K562 (cell line): ENCODE measurements around the gene RPS8. TPM values are rescaled to one million over a fixed set of nuclear protein-coding genes. Genes with fewer than 3 reads are reported as not detected.

Experiments used
- ATF2 ChIP-seq: sonication (generic); formaldehyde crosslinking; IDR thresholded peaks from 2 replicates; pipeline ENCODE4 v1.8.1; 2022; ENCODE audit warnings: missing genetic modification reagents
- CHD7 ChIP-seq: fragments of 200-600 bp; sonication (generic); IDR thresholded peaks from one replicate; pipeline ENCODE4 v1.6.1; 2012; ENCODE audit warnings: mild to moderate bottlenecking, low read depth, low read length, inconsistent platforms
- ETS1 ChIP-seq: conservative IDR thresholded peaks from 2 replicates; pipeline ENCODE4 v1.6.1; 2011; ENCODE audit warnings: low read depth, mild to moderate bottlenecking, low read length; ENCODE audit not compliant: control insufficient read depth
- HCFC1 ChIP-seq: IDR thresholded peaks from 2 replicates; pipeline ENCODE4 v1.6.1; 2012; ENCODE audit warnings: low read depth, low read length, improper control_type of control experiment
- ILK ChIP-seq: fragments of 450-650 bp; IDR thresholded peaks from 2 replicates; pipeline ENCODE4 v1.6.1; 2016; ENCODE audit warnings: missing genetic modification characterization, low read depth, mild to moderate bottlenecking, missing compliant biosample characterization, moderate library complexity, borderline replicate concordance
- MIER1 ChIP-seq: fragments of 450-650 bp; IDR thresholded peaks from 2 replicates; pipeline ENCODE4 v1.6.1; 2016; ENCODE audit warnings: antibody characterized with exemption, mild to moderate bottlenecking, low read depth
- NCOA4 ChIP-seq: fragments of 450-650 bp; IDR thresholded peaks from 2 replicates; pipeline ENCODE4 v1.6.1; 2018; ENCODE audit warnings: mild to moderate bottlenecking; ENCODE audit not compliant: partially characterized antibody
- RB1 ChIP-seq: fragments of 450-650 bp; IDR thresholded peaks from 2 replicates; pipeline ENCODE4 v1.6.1; 2017; ENCODE audit warnings: low read depth, mild to moderate bottlenecking
- TCF3 ChIP-seq: sonication (generic); formaldehyde crosslinking; IDR thresholded peaks from 2 replicates; pipeline ENCODE4 v1.4.0; 2020; ENCODE audit warnings: mild to moderate bottlenecking, missing genetic modification reagents
- ZBTB33 ChIP-seq: sonication (generic); formaldehyde crosslinking; IDR thresholded peaks from 2 replicates; pipeline ENCODE4 v1.8.1; 2023; ENCODE audit warnings: mild to moderate bottlenecking, missing genetic modification reagents
- polyA plus RNA-seq, 8 experiments: library from polyadenylated mRNA; depleted of rRNA in 4 of 8; stranded (reverse) in 5 of 8; unstranded in 3 of 8; fragments of >200 nt; fragmentation: Nextera tagmentation in 2 of 8; fragmentation: Illumina TruSeq in 1 of 8; extraction: Ambion mirVana in 2 of 8; extraction: Trizol in 1 of 8; gene quantifications; 2 replicates each; pipeline versions ENCODE4 v1.2.1 to v1.2.3, GENCODE V29; 2011 to 2014; ENCODE audit warnings: inconsistent platforms in 1 of 8, missing spikeins in 1 of 8
- total RNA-seq, 7 experiments: library from RNA; depleted of rRNA in 6 of 7; stranded (reverse); fragments of >200 nt in 6 of 7; fragmentation: Illumina TruSeq in 2 of 7; extraction: Trizol in 2 of 7; gene quantifications; 2 replicates each; pipeline versions ENCODE4 v1.2.1 to v1.2.3, GENCODE V29; 2011 to 2021; ENCODE audit warnings: low replicate concordance in 1 of 7

Gene RPS8
- total and polyA plus RNA-seq, 9 of the 15 experiments (the other 6 are each of a cell fraction or from before 2014, with no cell fraction given) = 2,431 to 4,168 (median 3,109) TPM

GRCh38 chr1:44819608-44820327 is 44.4 kb downstream of the RPS8 start (continued):
- no peak for TF ChIP-seq CHD7
- peak; percentile 90 for TF ChIP-seq RB1
- TF ChIP-seq MIER1 = no peak
- TF ChIP-seq NCOA4 = peak; percentile 96
- no peak; the same call in 1 of the 2 replicates for TF ChIP-seq HCFC1
- TF ChIP-seq ATF2 (CRISPR knock-in tag) = no peak
- peak; percentile 50; the same call in 1 of the 2 replicates for TF ChIP-seq TCF3 (CRISPR knock-in tag)
- no peak; the same call in 1 of the 2 replicates for TF ChIP-seq ZBTB33
- TF ChIP-seq ETS1 = peak; percentile 94
- 0 out of 2 replicates have a peak, but pooled peaks have one; percentile 12 for TF ChIP-seq ILK (tag)
